Smooth muscle cell (in vitro differentiated cells): ENCODE measurements around the gene SH3GL3. TPM values are rescaled to one million over a fixed set of nuclear protein-coding genes. Genes with fewer than 3 reads are reported as not detected.

ENCODE experiments used
- DNase-seq: peaks from one replicate; lab custom pipeline; 2025; ENCODE audit not compliant: unreplicated experiment; lab: John Stamatoyannopoulos, UW
- H2AFZ ChIP-seq: fragments of 200-600 bp; sonication (generic); 2 replicates; pipeline ENCODE4 v1.6.0; 2016; ENCODE audit warnings: antibody characterized with exemption, low read depth, mild to moderate bottlenecking
- H3F3A ChIP-seq: fragments of 200-600 bp; sonication (generic); 2 replicates; pipeline ENCODE4 v1.6.0; 2017; ENCODE audit warnings: antibody characterized with exemption, low read depth
- H3K27ac ChIP-seq: fragments of 200-600 bp; sonication (generic); 2 replicates; pipeline ENCODE4 v1.5.1; 2016; ENCODE audit warnings: low read depth, mild to moderate bottlenecking
- H3K27me3 ChIP-seq: fragments of 200-600 bp; sonication (generic); 2 replicates; pipeline ENCODE4 v1.6.1; 2016; ENCODE audit warnings: low read depth, mild to moderate bottlenecking
- H3K36me3 ChIP-seq: fragments of 200-600 bp; sonication (generic); 2 replicates; pipeline ENCODE4 v1.5.1; 2016; ENCODE audit warnings: low read depth
- H3K4me1 ChIP-seq: fragments of 200-600 bp; sonication (generic); 2 replicates; pipeline ENCODE4 v1.5.1; 2016; ENCODE audit warnings: low read depth
- H3K4me2 ChIP-seq: fragments of 200-600 bp; sonication (generic); 2 replicates; pipeline ENCODE4 v1.6.0; 2016; ENCODE audit warnings: mild to moderate bottlenecking
- H3K4me3 ChIP-seq: fragments of 200-600 bp; sonication (generic); 2 replicates; pipeline ENCODE4 v1.5.1; 2016; ENCODE audit warnings: mild to moderate bottlenecking
- H3K79me2 ChIP-seq: fragments of 200-600 bp; sonication (generic); 2 replicates; pipeline ENCODE4 v1.6.0; 2016; ENCODE audit warnings: low read depth, mild to moderate bottlenecking
- H3K9ac ChIP-seq: fragments of 200-600 bp; sonication (generic); 2 replicates; pipeline ENCODE4 v1.6.0; 2016; ENCODE audit warnings: low read depth
- H3K9me3 ChIP-seq: fragments of 200-600 bp; sonication (generic); replicated peaks from 2 replicates; pipeline ENCODE4 v1.5.1; 2016; ENCODE audit warnings: low read depth
- H4K20me1 ChIP-seq: fragments of 200-600 bp; sonication (generic); 2 replicates; pipeline ENCODE4 v1.6.0; 2016; ENCODE audit warnings: low read depth
- WGBS: methylation state at CpG from one replicate; pipeline ENCODE4 v1.1.7; 2016; ENCODE audit warnings: low lambda C conversion rate; 5-methylcytosine and 5-hydroxymethylcytosine counted together
- polyA plus RNA-seq: library from polyadenylated mRNA; unstranded; fragments of >200 nt; fragmentation: Nextera tagmentation; extraction: Ambion mirVana; gene quantifications from 2 replicates; pipeline ENCODE4 v1.2.1, GENCODE V29; 2016
- total RNA-seq: library from RNA; depleted of rRNA; stranded (reverse); fragments of >200 nt; gene quantifications from 2 replicates; pipeline ENCODE4 v1.2.3, GENCODE V29; 2014
- TF ChIP-seq, protein P1 (sequence below): fragments of 200-600 bp; sonication (generic); IDR thresholded peaks from 2 replicates; pipeline ENCODE4 v1.5.1; 2017; ENCODE audit warnings: borderline replicate concordance, mild to moderate bottlenecking, antibody characterized with exemption; ENCODE audit not compliant: insufficient read depth, poor library complexity, severe bottlenecking

SH3GL3 gene
- total and polyA plus RNA-seq, 2 experiments from 2014 or later: 0.50 to 2.2 TPM

- no peaks in the 10 kb centered on the region for H3K9me3 ChIP-seq
Measured at GRCh38 chr15:83424101-83424500, 23.0 kb upstream of the SH3GL3 start.

GRCh38 chr15:83430441-83430840 lies 16.7 kb upstream of the SH3GL3 start:
- 74% methylated on average over 3 of the region's 3 CpGs for WGBS
- no peaks in the 10 kb centered on the region for H3K79me2 ChIP-seq
- no peak overlapping the region for H3K9ac ChIP-seq
- H3K36me3 ChIP-seq: no peaks in the 10 kb centered on the region
- H3K4me2 ChIP-seq: no peak overlapping the region
- no peak overlapping the region for H3K4me3 ChIP-seq
- H3K27ac ChIP-seq: no peak overlapping the region
- no peaks in the 10 kb centered on the region for H3K4me1 ChIP-seq
- H3K9me3 ChIP-seq: no peaks in the 10 kb centered on the region
- DNase-seq: no peak
- no peaks in the 10 kb centered on the region for H3F3A ChIP-seq
- no peaks in the 10 kb centered on the region for H3K27me3 ChIP-seq
- TF ChIP-seq, protein P1, sequence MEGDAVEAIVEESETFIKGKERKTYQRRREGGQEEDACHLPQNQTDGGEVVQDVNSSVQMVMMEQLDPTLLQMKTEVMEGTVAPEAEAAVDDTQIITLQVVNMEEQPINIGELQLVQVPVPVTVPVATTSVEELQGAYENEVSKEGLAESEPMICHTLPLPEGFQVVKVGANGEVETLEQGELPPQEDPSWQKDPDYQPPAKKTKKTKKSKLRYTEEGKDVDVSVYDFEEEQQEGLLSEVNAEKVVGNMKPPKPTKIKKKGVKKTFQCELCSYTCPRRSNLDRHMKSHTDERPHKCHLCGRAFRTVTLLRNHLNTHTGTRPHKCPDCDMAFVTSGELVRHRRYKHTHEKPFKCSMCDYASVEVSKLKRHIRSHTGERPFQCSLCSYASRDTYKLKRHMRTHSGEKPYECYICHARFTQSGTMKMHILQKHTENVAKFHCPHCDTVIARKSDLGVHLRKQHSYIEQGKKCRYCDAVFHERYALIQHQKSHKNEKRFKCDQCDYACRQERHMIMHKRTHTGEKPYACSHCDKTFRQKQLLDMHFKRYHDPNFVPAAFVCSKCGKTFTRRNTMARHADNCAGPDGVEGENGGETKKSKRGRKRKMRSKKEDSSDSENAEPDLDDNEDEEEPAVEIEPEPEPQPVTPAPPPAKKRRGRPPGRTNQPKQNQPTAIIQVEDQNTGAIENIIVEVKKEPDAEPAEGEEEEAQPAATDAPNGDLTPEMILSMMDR: no peak
- no peak overlapping the region for H2AFZ ChIP-seq
- H4K20me1 ChIP-seq: no peaks in the 10 kb centered on the region

More at GRCh38 chr15:83424101-83424500, 23.0 kb upstream of the SH3GL3 start:
- TF ChIP-seq, protein P1: no peak
- Histone ChIP-seq H3K9ac (no peak overlapping the region), H3K27me3 (peaks cover 5% of the 10 kb centered on the region), H3K27ac (no peak overlapping the region), H4K20me1 (no peaks in the 10 kb centered on the region), H3F3A (no peaks in the 10 kb centered on the region), H3K4me1 (no peaks in the 10 kb centered on the region), H3K4me3 (no peak overlapping the region), H3K4me2 (no peak overlapping the region), H3K36me3 (no peaks in the 10 kb centered on the region), H3K79me2 (no peaks in the 10 kb centered on the region), H2AFZ (no peak overlapping the region)
- 91% methylated on average over 6 of the region's 6 CpGs for WGBS
- no peak for DNase-seq

- no peaks in the 10 kb centered on the region for H3K27me3 ChIP-seq
- 40% methylated on average over 2 of the region's 2 CpGs for WGBS
- no peaks in the 10 kb centered on the region for H3K9me3 ChIP-seq
Measured at GRCh38 chr15:83431521-83431920, 15.6 kb upstream of the SH3GL3 start.

GRCh38 chr15:83435202-83435601 lies 11.9 kb upstream of the SH3GL3 start:
- no peak overlapping the region for H3K4me3 ChIP-seq
- H3K9ac ChIP-seq: no peak overlapping the region
- no peaks in the 10 kb centered on the region for H3K9me3 ChIP-seq
- H3K27me3 ChIP-seq: no peaks in the 10 kb centered on the region
- DNase-seq: no peak
- no peaks in the 10 kb centered on the region for H3K36me3 ChIP-seq
- H3K79me2 ChIP-seq: no peaks in the 10 kb centered on the region
- H4K20me1 ChIP-seq: no peaks in the 10 kb centered on the region
- H3K4me2 ChIP-seq: no peak overlapping the region
- no peaks in the 10 kb centered on the region for H3K4me1 ChIP-seq
- TF ChIP-seq, protein P1: no peak
- H3F3A ChIP-seq: no peaks in the 10 kb centered on the region
- H2AFZ ChIP-seq: no peak overlapping the region
- WGBS: 79% methylated on average over 8 of the region's 8 CpGs
- no peak overlapping the region for H3K27ac ChIP-seq

More at GRCh38 chr15:83431521-83431920, 15.6 kb upstream of the SH3GL3 start:
- no peak overlapping the region for H3K9ac ChIP-seq
- DNase-seq: no peak
- no peak overlapping the region for H2AFZ ChIP-seq
- H3K4me1 ChIP-seq: no peaks in the 10 kb centered on the region
- H3K79me2 ChIP-seq: no peaks in the 10 kb centered on the region
- no peak overlapping the region for H3K27ac ChIP-seq
- no peaks in the 10 kb centered on the region for H4K20me1 ChIP-seq
- H3K4me3 ChIP-seq: no peak overlapping the region
- no peak overlapping the region for H3K4me2 ChIP-seq
- H3K36me3 ChIP-seq: no peaks in the 10 kb centered on the region
- H3F3A ChIP-seq: no peaks in the 10 kb centered on the region
- TF ChIP-seq, protein P1: no peak
